Osteoblast (primary cell): ENCODE results near the gene ZNF618. TPM values are rescaled to one million over a fixed set of nuclear protein-coding genes. Genes with fewer than 3 reads are reported as not detected.

Experiments
- DNase-seq: peaks from one replicate; pipeline ENCODE4 v3.0.0; 2011; ENCODE audit warnings: low spot score, mixed read lengths; ENCODE audit not compliant: insufficient read length; ENCODE audit errors: missing footprints
- H2AFZ ChIP-seq: 2 replicates; pipeline ENCODE4 v1.6.0; 2011; ENCODE audit warnings: mild to moderate bottlenecking, low read length
- H3K27ac ChIP-seq: 2 replicates; pipeline ENCODE4 v1.5.1; 2011; ENCODE audit warnings: mild to moderate bottlenecking, low read depth, low read length, moderate library complexity
- H3K27me3 ChIP-seq: 2 replicates; pipeline ENCODE4 v1.6.0; 2012; ENCODE audit warnings: mild to moderate bottlenecking, control low read depth, inconsistent platforms, low read length, moderate library complexity; ENCODE audit not compliant: insufficient read depth
- H3K36me3 ChIP-seq: 2 replicates; pipeline ENCODE4 v1.5.1; 2011; ENCODE audit warnings: mild to moderate bottlenecking, low read length, control low read depth, moderate library complexity; ENCODE audit not compliant: insufficient read depth
- H3K4me1 ChIP-seq: 2 replicates; pipeline ENCODE4 v1.5.1; 2011; ENCODE audit warnings: mild to moderate bottlenecking, low read length, control low read depth, moderate library complexity; ENCODE audit not compliant: insufficient read depth
- H3K4me2 ChIP-seq: 2 replicates; pipeline ENCODE4 v1.6.0; 2011; ENCODE audit warnings: mild to moderate bottlenecking, low read length; ENCODE audit not compliant: insufficient read depth
- H3K4me3 ChIP-seq: fragments of 200-600 bp; sonication (generic); 3 replicates; pipeline ENCODE4 v1.5.1; 2012; ENCODE audit warnings: mild to moderate bottlenecking, low read length, inconsistent platforms; ENCODE audit not compliant: insufficient read depth
- H3K79me2 ChIP-seq: 2 replicates; pipeline ENCODE4 v1.6.0; 2012; ENCODE audit warnings: mild to moderate bottlenecking, low read length, control low read depth, inconsistent platforms; ENCODE audit not compliant: insufficient read depth
- H3K9me3 ChIP-seq: 2 replicates; pipeline ENCODE4 v1.5.1; 2011; ENCODE audit warnings: low read depth, low read length, control low read depth
- H4K20me1 ChIP-seq: 2 replicates; pipeline ENCODE4 v1.6.0; 2012; ENCODE audit warnings: mild to moderate bottlenecking, low read length, control low read depth; ENCODE audit not compliant: insufficient read depth
- CTCF ChIP-seq: IDR thresholded peaks from 2 replicates; pipeline ENCODE4 v1.5.1; 2011; ENCODE audit warnings: mild to moderate bottlenecking, low read depth, low read length, moderate library complexity; ENCODE audit errors: extremely low read depth
- total RNA-seq: library from RNA; depleted of rRNA; stranded (reverse); fragments of >200 nt; gene quantifications from 2 replicates; pipeline ENCODE4 v1.2.3, GENCODE V29; 2012

The ZNF618 gene
- total RNA-seq, 1 donor = 10.1 TPM

DNA sequence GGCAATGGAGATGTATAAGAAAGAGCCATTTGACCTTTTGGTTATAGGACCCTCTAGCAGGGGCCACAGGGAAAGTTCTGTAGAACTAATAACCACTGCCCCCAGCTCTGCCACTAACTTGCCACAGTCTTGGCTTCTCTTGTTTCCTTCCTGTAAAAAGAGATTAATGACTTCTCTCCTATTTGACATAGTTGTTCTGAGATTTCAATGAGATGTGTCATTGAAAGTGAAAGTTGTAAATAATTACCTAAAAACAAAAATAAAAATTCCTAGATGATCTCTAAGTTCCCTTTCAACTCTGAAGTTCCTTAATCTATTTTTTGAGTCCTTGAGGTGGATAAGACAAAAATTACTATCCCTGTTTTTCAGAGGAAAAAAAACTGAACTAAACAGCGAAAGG is 224.4 kb downstream of the ZNF618 start:
- no peak overlapping the region for H3K27ac ChIP-seq

GRCh38 chr9:114102484-114102883 is 226.4 kb downstream of the ZNF618 start:
- Histone ChIP-seq H2AFZ (no peak overlapping the region), H3K36me3 (no peaks in the 10 kb centered on the region), H3K4me3 (no peak overlapping the region), H3K4me2 (no peak overlapping the region), H3K79me2 (no peaks in the 10 kb centered on the region), H4K20me1 (no peaks in the 10 kb centered on the region), H3K4me1 (no peaks in the 10 kb centered on the region), H3K9me3 (peaks cover 6% of the 10 kb centered on the region), H3K27me3 (peaks cover 34% of the 10 kb centered on the region), H3K27ac (no peak overlapping the region)
- no peak for TF ChIP-seq CTCF
- peak; percentile 35 for DNase-seq

More for the DNA sequence above, 224.4 kb downstream of the ZNF618 start:
- no peak for DNase-seq
- no peak overlapping the region for H2AFZ ChIP-seq
- H3K27me3 ChIP-seq = peaks cover 39% of the 10 kb centered on the region
- H3K9me3 ChIP-seq = peaks cover 6% of the 10 kb centered on the region
- H4K20me1 ChIP-seq = no peaks in the 10 kb centered on the region
- H3K79me2 ChIP-seq = no peaks in the 10 kb centered on the region
- H3K36me3 ChIP-seq = no peaks in the 10 kb centered on the region
- H3K4me3 ChIP-seq = no peak overlapping the region
- H3K4me2 ChIP-seq = no peak overlapping the region
- H3K4me1 ChIP-seq = no peaks in the 10 kb centered on the region
- TF ChIP-seq CTCF = no peak

DNA sequence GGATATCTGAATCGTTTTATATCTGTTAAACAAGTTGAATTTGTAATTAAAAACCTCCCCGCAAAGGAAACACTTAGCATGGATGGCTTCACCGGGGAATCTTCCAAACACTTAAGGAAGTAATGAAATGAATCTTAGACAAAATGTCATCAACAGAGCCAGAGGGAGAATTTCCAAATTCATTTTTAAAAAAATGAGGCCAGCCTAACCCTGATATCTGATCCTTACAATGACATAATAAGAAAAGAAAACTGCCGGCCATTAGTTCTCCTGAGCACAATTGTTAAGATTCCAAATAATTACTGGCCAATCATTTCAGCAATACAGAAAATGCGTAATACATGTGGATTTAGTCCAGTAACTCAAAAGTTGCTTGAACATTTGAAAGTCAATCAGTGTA is 229.1 kb downstream of the ZNF618 start:
- no peaks in the 10 kb centered on the region for H4K20me1 ChIP-seq
- H3K4me1 ChIP-seq = peaks cover 4% of the 10 kb centered on the region
- no peak overlapping the region for H2AFZ ChIP-seq
- H3K27me3 ChIP-seq = peaks cover 16% of the 10 kb centered on the region
- H3K4me3 ChIP-seq = no peak overlapping the region
- no peaks in the 10 kb centered on the region for H3K79me2 ChIP-seq
- H3K27ac ChIP-seq = no peak overlapping the region
- TF ChIP-seq CTCF = no peak
- peak; percentile 9 for DNase-seq
- peaks cover 6% of the 10 kb centered on the region for H3K9me3 ChIP-seq
- no peak overlapping the region for H3K4me2 ChIP-seq
- no peaks in the 10 kb centered on the region for H3K36me3 ChIP-seq

Other genes starting within 250 kb of the ZNF618 start
- not detected in 2 replicates for gene AMBP, start 202.0 kb downstream of the ZNF618 start, total RNA-seq
- not detected in 2 replicates for gene KIF12, start 223.0 kb downstream of the ZNF618 start, total RNA-seq